HG02981 (cell line): ENCODE measurements around the gene ARHGAP32.
"Not testable (repeated sequence)": the region's sequence is repeated elsewhere in the genome, so short reads cannot be mapped to it uniquely, and the experiment has no call there.

Experiments used
- ATAC-seq: cut with Tn5 transposase; IDR thresholded peaks from one replicate; pipeline ENCODE4 v1.9.1; 2021; ENCODE audit warnings: mild to moderate bottlenecking, moderate library complexity; ENCODE audit not compliant: unreplicated experiment

Gene ARHGAP32

GRCh38 chr11:129041611-129042018, 150.5 kb downstream of the ARHGAP32 start:
- no peak for ATAC-seq

GRCh38 chr11:129040934-129041333, 151.2 kb downstream of the ARHGAP32 start:
- no peak for ATAC-seq

- no peak for ATAC-seq
Observed at GRCh38 chr11:129035244-129035643, 156.9 kb downstream of the ARHGAP32 start.

- no peak for ATAC-seq
Observed at GRCh38 chr11:129034001-129034400, 158.1 kb downstream of the ARHGAP32 start.

GRCh38 chr11:129023968-129024676, 168.0 kb downstream of the ARHGAP32 start:
- ATAC-seq: no peak

- no peak for ATAC-seq
Observed at GRCh38 chr11:129021295-129021694, 170.8 kb downstream of the ARHGAP32 start.

GRCh38 chr11:129018991-129019390, 173.1 kb downstream of the ARHGAP32 start:
- no peak for ATAC-seq

- no peak for ATAC-seq
Observed at GRCh38 chr11:129018126-129018525, 174.0 kb downstream of the ARHGAP32 start.

GRCh38 chr11:129013737-129014475, 178.2 kb downstream of the ARHGAP32 start:
- ATAC-seq: no peak

- no peak for ATAC-seq
Observed at GRCh38 chr11:129012880-129013279, 179.2 kb downstream of the ARHGAP32 start.

- ATAC-seq: no peak
Observed at GRCh38 chr11:129006161-129006560, 186.0 kb downstream of the ARHGAP32 start.

GRCh38 chr11:128999165-128999564, 193.0 kb downstream of the ARHGAP32 start:
- ATAC-seq: not testable (repeated sequence)

GRCh38 chr11:128988242-128988970, 203.7 kb downstream of the ARHGAP32 start:
- no peak for ATAC-seq

- no peak for ATAC-seq
Observed at GRCh38 chr11:128985880-128986279, 206.2 kb downstream of the ARHGAP32 start.

GRCh38 chr11:128983023-128983422, 209.1 kb downstream of the ARHGAP32 start:
- no peak for ATAC-seq

- no peak for ATAC-seq
Observed at GRCh38 chr11:128981254-128981653, 210.9 kb downstream of the ARHGAP32 start.

GRCh38 chr11:128970598-128971190, 221.4 kb downstream of the ARHGAP32 start:
- no peak for ATAC-seq

GRCh38 chr11:128968916-128969315, 223.2 kb downstream of the ARHGAP32 start:
- no peak for ATAC-seq

GRCh38 chr11:128967578-128967977, 224.5 kb downstream of the ARHGAP32 start:
- no peak for ATAC-seq

- ATAC-seq: peak; percentile 95
Observed at GRCh38 chr11:128965485-128965884, 226.6 kb downstream of the ARHGAP32 start.

- no peak for ATAC-seq
Observed at GRCh38 chr11:128964463-128964930, 227.6 kb downstream of the ARHGAP32 start.
